Neutrophil (primary cell): ENCODE measurements around the gene STYX.

ENCODE experiments used
- H3K27ac ChIP-seq: fragments of 200-600 bp; sonication (generic); 2 replicates; pipeline ENCODE4 v1.5.1; 2016; ENCODE audit warnings: mild to moderate bottlenecking, moderate library complexity
- H3K27me3 ChIP-seq: fragments of 200-600 bp; sonication (generic); 2 replicates; pipeline ENCODE4 v1.6.0; 2016; ENCODE audit warnings: mild to moderate bottlenecking
- H3K36me3 ChIP-seq: fragments of 200-600 bp; sonication (generic); 2 replicates; pipeline ENCODE4 v1.5.1; 2017
- H3K4me1 ChIP-seq, 2 experiments: fragments of 200-600 bp in 1 of 2; sonication (generic) in 1 of 2; 1 replicate in 1 of 2; 2 replicates in 1 of 2; pipeline versions ENCODE4 v1.5.1 to v1.6.1; 2013 to 2016; ENCODE audit warnings: low read depth in 1 of 2, low read length in 1 of 2, mild to moderate bottlenecking in 1 of 2, moderate library complexity in 1 of 2; ENCODE audit not compliant: control insufficient read depth in 1 of 2, insufficient read depth in 1 of 2
- H3K4me3 ChIP-seq, 2 experiments: fragments of 200-600 bp in 1 of 2; sonication (generic) in 1 of 2; 1 replicate in 1 of 2; 2 replicates in 1 of 2; pipeline ENCODE4 v1.5.1; 2013 to 2016; ENCODE audit warnings: low read depth in 1 of 2, low read length in 1 of 2, mild to moderate bottlenecking in 1 of 2, moderate library complexity in 1 of 2
- H3K9me3 ChIP-seq: fragments of 200-600 bp; sonication (generic); 2 replicates; pipeline ENCODE4 v1.5.1; 2016
- TF ChIP-seq, protein P1 (sequence below): fragments of 200-600 bp; sonication (generic); IDR thresholded peaks from 2 replicates; pipeline ENCODE4 v1.5.1; 2016; ENCODE audit warnings: antibody characterized with exemption

STYX gene

GRCh38 chr14:52769887-52770286 is 39.9 kb downstream of the STYX start:
- Histone ChIP-seq H3K27me3 (no peaks in the 10 kb centered on the region), H3K4me3 (no peak overlapping the region), H3K27ac (no peak overlapping the region), H3K9me3 (no peaks in the 10 kb centered on the region), H3K36me3 (peaks cover 75% of the 10 kb centered on the region), H3K4me1 (no peaks in the 10 kb centered on the region)
- TF ChIP-seq, protein P1, sequence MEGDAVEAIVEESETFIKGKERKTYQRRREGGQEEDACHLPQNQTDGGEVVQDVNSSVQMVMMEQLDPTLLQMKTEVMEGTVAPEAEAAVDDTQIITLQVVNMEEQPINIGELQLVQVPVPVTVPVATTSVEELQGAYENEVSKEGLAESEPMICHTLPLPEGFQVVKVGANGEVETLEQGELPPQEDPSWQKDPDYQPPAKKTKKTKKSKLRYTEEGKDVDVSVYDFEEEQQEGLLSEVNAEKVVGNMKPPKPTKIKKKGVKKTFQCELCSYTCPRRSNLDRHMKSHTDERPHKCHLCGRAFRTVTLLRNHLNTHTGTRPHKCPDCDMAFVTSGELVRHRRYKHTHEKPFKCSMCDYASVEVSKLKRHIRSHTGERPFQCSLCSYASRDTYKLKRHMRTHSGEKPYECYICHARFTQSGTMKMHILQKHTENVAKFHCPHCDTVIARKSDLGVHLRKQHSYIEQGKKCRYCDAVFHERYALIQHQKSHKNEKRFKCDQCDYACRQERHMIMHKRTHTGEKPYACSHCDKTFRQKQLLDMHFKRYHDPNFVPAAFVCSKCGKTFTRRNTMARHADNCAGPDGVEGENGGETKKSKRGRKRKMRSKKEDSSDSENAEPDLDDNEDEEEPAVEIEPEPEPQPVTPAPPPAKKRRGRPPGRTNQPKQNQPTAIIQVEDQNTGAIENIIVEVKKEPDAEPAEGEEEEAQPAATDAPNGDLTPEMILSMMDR = no peak

- no peaks in the 10 kb centered on the region for H3K4me1 ChIP-seq
- peaks cover 35% of the 10 kb centered on the region for H3K36me3 ChIP-seq
- no peaks in the 10 kb centered on the region for H3K27me3 ChIP-seq
- no peak overlapping the region for H3K4me3 ChIP-seq
- no peak overlapping the region for H3K27ac ChIP-seq
- no peaks in the 10 kb centered on the region for H3K9me3 ChIP-seq
- TF ChIP-seq, protein P1 = no peak
Observed at GRCh38 chr14:52776816-52777215, 46.9 kb downstream of the STYX start.

DNA sequence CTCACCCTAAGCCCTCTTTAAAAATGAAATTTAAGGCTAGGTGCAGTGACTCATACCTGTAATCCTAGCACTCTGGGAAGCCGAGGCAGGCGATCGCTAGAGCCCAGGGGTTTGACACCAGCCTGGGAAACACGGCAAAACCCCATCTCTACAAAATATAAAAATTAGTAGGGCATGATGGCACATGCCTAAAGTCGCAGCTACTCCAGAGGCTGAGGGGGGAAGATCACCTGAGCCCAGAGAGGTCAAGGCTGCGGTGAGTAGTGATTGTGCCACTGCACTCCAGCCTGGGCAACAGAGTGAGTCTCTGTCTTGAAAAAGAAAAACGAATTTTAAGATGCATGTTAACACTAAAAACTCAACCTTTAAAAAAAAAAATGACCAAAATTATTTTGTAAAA is 48.7 kb downstream of the STYX start:
- TF ChIP-seq, protein P1 = no peak
- Histone ChIP-seq H3K4me3 (no peak overlapping the region), H3K27me3 (no peaks in the 10 kb centered on the region), H3K27ac (no peak overlapping the region), H3K36me3 (peaks cover 24% of the 10 kb centered on the region), H3K4me1 (no peaks in the 10 kb centered on the region), H3K9me3 (no peaks in the 10 kb centered on the region)

DNA sequence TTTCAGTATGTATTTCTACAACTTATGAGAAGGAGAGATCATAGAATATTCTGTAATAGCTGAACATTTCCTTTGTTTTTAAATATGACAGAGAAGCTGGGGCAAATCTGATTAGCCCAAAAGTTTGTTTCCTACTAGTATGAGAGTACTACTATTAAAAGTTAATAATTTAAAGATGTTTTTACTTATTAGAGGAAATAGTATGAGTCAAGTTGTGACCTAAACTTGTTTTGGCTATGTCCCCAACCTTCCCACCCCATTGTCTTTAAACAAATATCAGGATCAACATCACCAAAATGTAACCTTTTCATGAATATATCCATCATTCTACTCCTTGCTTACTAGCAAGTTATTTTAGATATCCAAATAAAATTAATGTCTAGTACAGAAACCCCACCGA is 50.9 kb downstream of the STYX start:
- H3K9me3 ChIP-seq = no peaks in the 10 kb centered on the region
- H3K27ac ChIP-seq = no peak overlapping the region
- TF ChIP-seq, protein P1 = no peak
- H3K4me1 ChIP-seq = no peaks in the 10 kb centered on the region
- peaks cover 10% of the 10 kb centered on the region for H3K36me3 ChIP-seq
- H3K27me3 ChIP-seq = no peaks in the 10 kb centered on the region
- no peak overlapping the region for H3K4me3 ChIP-seq

- no peak overlapping the region for H3K4me3 ChIP-seq
- H3K4me1 ChIP-seq = no peaks in the 10 kb centered on the region
Observed at GRCh38 chr14:52781629-52782028, 51.7 kb downstream of the STYX start.

More at GRCh38 chr14:52781629-52782028, 51.7 kb downstream of the STYX start:
- Histone ChIP-seq H3K27ac (no peak overlapping the region), H3K27me3 (no peaks in the 10 kb centered on the region), H3K36me3 (peaks cover 3% of the 10 kb centered on the region), H3K9me3 (no peaks in the 10 kb centered on the region)
- TF ChIP-seq, protein P1 = no peak
